ENCODE measurements around the gene ECT2. TPM values are rescaled to one million over a fixed set of nuclear protein-coding genes. Genes with fewer than 3 reads are reported as not detected.
"Not testable (repeated sequence)": the region's sequence is repeated elsewhere in the genome, so short reads cannot be mapped to it uniquely, and the experiment has no call there.

The ECT2 gene
- total and polyA plus RNA-seq, 7 donors = 1.9 to 6.9 (median 2.2) TPM

- peak in 1 of 4 donors; percentile 15 for ATAC-seq
These were observed 714 bp downstream of the ECT2 start for GRCh38 chr3:172751175-172751704.

GRCh38 chr3:172752651-172753050 is 2.1 kb downstream of the ECT2 start:
- Histone ChIP-seq H3K36me3 (ENCODE audit: insufficient read depth in 1 of 2, low read depth in 1 of 2) (no peaks in the 10 kb centered on the region), H3K4me3 (no peak overlapping the region), H3K4me1 (peaks cover 5% of the 10 kb centered on the region), H3K27me3 (ENCODE audit: insufficient read depth in 3 of 3, low read length in 2 of 3) (no peaks in the 10 kb centered on the region), H3K27ac (no peak overlapping the region), H3K9me3 (no peaks in the 10 kb centered on the region)
- 97 to 100% (median 100%) methylated on average over 1 of the region's 1 CpG for WGBS, 3 donors
- ATAC-seq (no peak), DNase-seq (no peak)
- no peak for TF ChIP-seq CTCF (IDR thresholded peaks at IDR 0.05)
- intact Hi-C loops (cut with DNase I) = loop anchor here in 1 of 2 donors (10.0 kb wide), 1 partner anchor 78 kb away; no protein-coding TSS in a partner anchor

More at GRCh38 chr3:172751175-172751704, 714 bp downstream of the ECT2 start:
- TF ChIP-seq CTCF (IDR thresholded peaks at IDR 0.05) = no peak
- Histone ChIP-seq H3K4me3 (peak overlapping the region; percentile 78), H3K9me3 (no peaks in the 10 kb centered on the region), H3K27me3 (ENCODE audit: insufficient read depth in 3 of 3, low read length in 2 of 3) (no peaks in the 10 kb centered on the region), H3K4me1 (peaks cover 5% of the 10 kb centered on the region), H3K36me3 (ENCODE audit: insufficient read depth in 1 of 2, low read depth in 1 of 2) (no peaks in the 10 kb centered on the region), H3K27ac (peak overlapping the region; percentile 50)
- WGBS, 3 donors = 1% methylated on average over 14 of the region's 14 CpGs
- intact Hi-C loops (cut with DNase I) = loop anchor here in 1 of 2 donors (2.0 to 10.0 kb wide), 2 partner anchors 40 to 76 kb away; partner anchors contain the start of gene NCEH1
- DNase-seq = no peak

GRCh38 chr3:172753125-172753524 is 2.6 kb downstream of the ECT2 start:
- WGBS, 3 donors = 98 to 100% (median 100%) methylated on average over 1 of the region's 1 CpG
- H3K9me3 ChIP-seq = no peaks in the 10 kb centered on the region
- intact Hi-C loops (cut with DNase I) = loop anchor here in 1 of 2 donors (10.0 kb wide), 1 partner anchor 78 kb away; no protein-coding TSS in a partner anchor
- TF ChIP-seq CTCF (IDR thresholded peaks at IDR 0.05) = no peak
- H3K27ac ChIP-seq = no peak overlapping the region
- DNase-seq (no peak), ATAC-seq (no peak)
- no peaks in the 10 kb centered on the region for H3K36me3 ChIP-seq (ENCODE audit: insufficient read depth in 1 of 2, low read depth in 1 of 2)
- no peaks in the 10 kb centered on the region for H3K27me3 ChIP-seq (ENCODE audit: insufficient read depth in 3 of 3, low read length in 2 of 3)
- H3K4me1 ChIP-seq = peaks cover 5% of the 10 kb centered on the region
- H3K4me3 ChIP-seq = no peak overlapping the region

DNA sequence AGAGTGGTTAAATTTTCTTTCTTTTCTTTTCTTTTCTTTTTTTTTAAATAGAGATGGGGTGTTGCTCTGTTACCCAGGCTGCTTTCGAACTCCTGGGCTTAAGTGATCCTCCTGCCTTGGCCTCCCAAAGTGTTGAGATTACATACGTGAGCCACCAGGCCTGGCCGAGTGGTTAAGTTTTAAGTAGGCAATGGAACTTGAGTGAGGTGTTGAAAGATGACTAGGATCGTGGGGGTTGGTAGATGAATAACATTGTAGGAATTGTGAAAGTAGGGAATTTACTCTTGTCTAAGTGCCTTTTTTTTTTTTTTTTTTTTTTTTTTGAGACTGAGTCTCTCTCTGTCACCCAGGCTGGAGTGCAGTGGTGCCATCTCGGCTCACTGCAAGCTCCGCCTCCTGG is 9.9 kb downstream of the ECT2 start:
- 96 to 99% (median 98%) methylated on average over 6 of the region's 6 CpGs for WGBS, 3 donors
- intact Hi-C loops (cut with DNase I); ATAC-seq; H3K4me3 ChIP-seq; H3K27me3 ChIP-seq (ENCODE audit: insufficient read depth in 3 of 3, low read length in 2 of 3); H3K4me1 ChIP-seq; H3K27ac ChIP-seq; H3K9me3 ChIP-seq; DNase-seq: not testable (repeated sequence)
- H3K36me3 ChIP-seq (ENCODE audit: insufficient read depth in 1 of 2, low read depth in 1 of 2) = peaks cover 0 to 34% of the 10 kb centered on the region in 2 donors

DNA sequence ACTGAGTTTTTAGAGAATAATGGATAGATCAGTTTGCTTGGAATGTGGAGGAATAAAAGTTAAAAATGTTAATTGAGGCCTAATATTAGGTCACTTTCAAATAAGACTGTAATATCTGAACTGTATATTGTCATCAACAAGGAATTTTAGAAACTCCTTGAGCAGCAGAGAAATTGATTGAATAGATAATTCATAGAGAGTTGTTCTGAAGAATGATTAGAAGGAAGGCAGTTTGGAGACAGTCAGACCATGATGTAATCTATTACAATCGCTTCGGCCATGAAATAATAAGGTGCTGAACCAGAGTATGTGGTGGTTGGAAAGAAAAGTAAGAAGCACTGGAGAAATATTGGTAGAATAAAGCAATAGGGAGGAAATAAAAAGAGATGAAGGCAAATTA is 15.7 kb downstream of the ECT2 start:
- WGBS, 3 donors = 96 to 98% (median 97%) methylated on average over 2 of the region's 2 CpGs

More for the DNA sequence above, 15.7 kb downstream of the ECT2 start:
- no peaks in the 10 kb centered on the region for H3K4me1 ChIP-seq
- H3K4me3 ChIP-seq = no peak overlapping the region
- DNase-seq (no peak), ATAC-seq (no peak)
- intact Hi-C loops (cut with DNase I) = no loop called here
- no peak overlapping the region for H3K27ac ChIP-seq
- TF ChIP-seq CTCF (IDR thresholded peaks at IDR 0.05) = no peak
- H3K27me3 ChIP-seq (ENCODE audit: insufficient read depth in 3 of 3, low read length in 2 of 3) = no peaks in the 10 kb centered on the region
- H3K9me3 ChIP-seq = no peaks in the 10 kb centered on the region
- peaks cover 0 to 40% of the 10 kb centered on the region in 2 donors for H3K36me3 ChIP-seq (ENCODE audit: insufficient read depth in 1 of 2, low read depth in 1 of 2)
